Panc1 (cell line): ENCODE data around the gene DOCK1. TPM values are rescaled to one million over a fixed set of nuclear protein-coding genes. Genes with fewer than 3 reads are reported as not detected.

Experiments used
- ATAC-seq: fragments of 200-7000 bp; cut with Tn5 transposase; 2 replicates; pipeline ENCODE4 v1.9.1; 2020; ENCODE audit warnings: mild to moderate bottlenecking, moderate library complexity
- BruUV-seq: library from RNA; stranded (reverse); fragments of 400-500 nt; replicated peaks from 2 replicates; lab custom pipeline; 2021; lab: Mats Ljungman, UMichigan
- CTCF ChIA-PET: fragments of 300-600 bp; sonication (Branson Sonifier 250); formaldehyde crosslinking; loops from one replicate; lab custom pipeline; 2022; ENCODE audit warnings: antibody characterized with exemption; lab: Charles Lee
- POLR2A ChIA-PET: fragments of 300-600 bp; sonication (Branson Sonifier 250); formaldehyde crosslinking; loops from one replicate; lab custom pipeline; 2022; ENCODE audit warnings: antibody characterized with exemption; lab: Charles Lee
- DNase-seq: peaks from one replicate; pipeline ENCODE4 v3.0.0-alpha.2; 2010; ENCODE audit warnings: low read depth, low spot score
- H3K27ac ChIP-seq: 2 replicates; pipeline ENCODE4 v1.5.1; 2011; ENCODE audit warnings: mild to moderate bottlenecking, low read length, inconsistent platforms
- H3K27me3 ChIP-seq: fragments of 200-500 bp; sonication (Bioruptor generic); 2 replicates; pipeline ENCODE4 v1.6.0; 2014; ENCODE audit warnings: low read length, inconsistent platforms; ENCODE audit not compliant: control insufficient read depth, insufficient read depth
- H3K36me3 ChIP-seq: fragments of 200-500 bp; sonication (Bioruptor generic); 2 replicates; pipeline ENCODE4 v1.5.1; 2014; ENCODE audit warnings: inconsistent platforms, mild to moderate bottlenecking, low read length, moderate library complexity; ENCODE audit not compliant: control insufficient read depth, insufficient read depth
- H3K4me1 ChIP-seq: 2 replicates; pipeline ENCODE4 v1.5.1; 2011; ENCODE audit warnings: inconsistent platforms, mild to moderate bottlenecking, low read length, moderate library complexity; ENCODE audit not compliant: control insufficient read depth, insufficient read depth
- H3K4me3 ChIP-seq, 2 experiments: 2 replicates each; pipeline ENCODE4 v1.5.1; 2011 to 2012; ENCODE audit warnings: low read depth in 2 of 2, low read length in 2 of 2, mild to moderate bottlenecking in 2 of 2, inconsistent platforms in 1 of 2, moderate library complexity in 1 of 2
- H3K9me3 ChIP-seq: fragments of 200-500 bp; sonication (Bioruptor generic); 2 replicates; pipeline ENCODE4 v1.5.1; 2014; ENCODE audit warnings: low read depth, mild to moderate bottlenecking, inconsistent platforms, low read length, moderate library complexity; ENCODE audit not compliant: control insufficient read depth, insufficient read depth
- POLR2AphosphoS5 ChIP-seq: IDR thresholded peaks from 2 replicates; pipeline ENCODE4 v1.6.1; 2012; ENCODE audit warnings: mild to moderate bottlenecking, low read depth, low read length, moderate library complexity
- SIN3A ChIP-seq: IDR thresholded peaks from 2 replicates; pipeline ENCODE4 v1.6.1; 2012; ENCODE audit warnings: low read depth, mild to moderate bottlenecking, low read length, moderate library complexity, borderline replicate concordance; ENCODE audit not compliant: insufficient read depth
- TCF7L2 ChIP-seq: IDR thresholded peaks from 2 replicates; pipeline ENCODE4 v1.6.1; 2011; ENCODE audit warnings: mild to moderate bottlenecking, low read depth, low read length, inconsistent platforms
- in situ Hi-C: cut with HindIII; loops from 2 replicates; pipeline ENCODE4 v1.10.0; 2016; ENCODE audit warnings: low sequenced_read_pairs, low pct_unique_long_range_greater_than_20kb
- intact Hi-C: fragments of 100-400 bp; cut with micrococcal nuclease; formaldehyde crosslinking; loops from one replicate; pipeline ENCODE4 v1.10.0; 2022; ENCODE audit not compliant: unreplicated experiment
- total RNA-seq: library from RNA; stranded (reverse); gene quantifications from one replicate; pipeline ENCODE4 v1.2.1, GENCODE V29; 2021; ENCODE audit not compliant: unreplicated experiment
- TF ChIP-seq, protein P1 (sequence below): fragments of 450-650 bp; IDR thresholded peaks from 2 replicates; pipeline ENCODE4 v1.5.1; 2017; ENCODE audit warnings: mild to moderate bottlenecking
- TF ChIP-seq, protein P2 (sequence below), 2 experiments: IDR thresholded peaks; 2 replicates each; pipeline ENCODE4 v1.6.1; 2011 to 2012; ENCODE audit warnings: low read depth in 2 of 2, control low read depth in 1 of 2, low read length in 1 of 2, mild to moderate bottlenecking in 1 of 2, moderate library complexity in 1 of 2; ENCODE audit not compliant: insufficient read depth in 1 of 2

Gene DOCK1
- total RNA-seq, 1 experiment from 2014 or later, result 67.6 TPM

DNA sequence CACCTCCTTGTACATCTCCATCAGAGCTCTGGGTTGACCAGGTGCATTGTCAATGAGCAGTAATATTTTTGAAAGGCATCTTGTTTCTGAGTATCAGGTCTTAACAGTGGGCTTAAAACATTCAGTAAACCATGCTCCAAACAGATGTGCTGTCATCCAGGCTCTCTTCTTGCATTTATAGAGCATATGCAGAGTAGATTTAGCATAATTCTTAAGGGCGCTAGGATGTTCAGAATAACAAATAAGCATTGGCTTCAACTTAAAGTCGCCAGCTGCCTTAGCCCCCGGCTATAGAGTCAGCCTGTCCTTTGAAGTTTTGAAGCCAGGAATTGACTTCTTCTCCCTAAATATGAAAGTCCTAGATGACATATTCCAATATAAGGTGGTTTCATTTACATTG is 421.7 kb downstream of the DOCK1 start:
- no peaks in the 10 kb centered on the region for H3K9me3 ChIP-seq
- ChIA-PET CTCF (no interaction called here), POLR2A (no interaction called here)
- TF ChIP-seq POLR2AphosphoS5, result no peak
- TF ChIP-seq TCF7L2, result no peak
- TF ChIP-seq, protein P1, sequence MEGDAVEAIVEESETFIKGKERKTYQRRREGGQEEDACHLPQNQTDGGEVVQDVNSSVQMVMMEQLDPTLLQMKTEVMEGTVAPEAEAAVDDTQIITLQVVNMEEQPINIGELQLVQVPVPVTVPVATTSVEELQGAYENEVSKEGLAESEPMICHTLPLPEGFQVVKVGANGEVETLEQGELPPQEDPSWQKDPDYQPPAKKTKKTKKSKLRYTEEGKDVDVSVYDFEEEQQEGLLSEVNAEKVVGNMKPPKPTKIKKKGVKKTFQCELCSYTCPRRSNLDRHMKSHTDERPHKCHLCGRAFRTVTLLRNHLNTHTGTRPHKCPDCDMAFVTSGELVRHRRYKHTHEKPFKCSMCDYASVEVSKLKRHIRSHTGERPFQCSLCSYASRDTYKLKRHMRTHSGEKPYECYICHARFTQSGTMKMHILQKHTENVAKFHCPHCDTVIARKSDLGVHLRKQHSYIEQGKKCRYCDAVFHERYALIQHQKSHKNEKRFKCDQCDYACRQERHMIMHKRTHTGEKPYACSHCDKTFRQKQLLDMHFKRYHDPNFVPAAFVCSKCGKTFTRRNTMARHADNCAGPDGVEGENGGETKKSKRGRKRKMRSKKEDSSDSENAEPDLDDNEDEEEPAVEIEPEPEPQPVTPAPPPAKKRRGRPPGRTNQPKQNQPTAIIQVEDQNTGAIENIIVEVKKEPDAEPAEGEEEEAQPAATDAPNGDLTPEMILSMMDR, result no peak
- TF ChIP-seq, protein P2, sequence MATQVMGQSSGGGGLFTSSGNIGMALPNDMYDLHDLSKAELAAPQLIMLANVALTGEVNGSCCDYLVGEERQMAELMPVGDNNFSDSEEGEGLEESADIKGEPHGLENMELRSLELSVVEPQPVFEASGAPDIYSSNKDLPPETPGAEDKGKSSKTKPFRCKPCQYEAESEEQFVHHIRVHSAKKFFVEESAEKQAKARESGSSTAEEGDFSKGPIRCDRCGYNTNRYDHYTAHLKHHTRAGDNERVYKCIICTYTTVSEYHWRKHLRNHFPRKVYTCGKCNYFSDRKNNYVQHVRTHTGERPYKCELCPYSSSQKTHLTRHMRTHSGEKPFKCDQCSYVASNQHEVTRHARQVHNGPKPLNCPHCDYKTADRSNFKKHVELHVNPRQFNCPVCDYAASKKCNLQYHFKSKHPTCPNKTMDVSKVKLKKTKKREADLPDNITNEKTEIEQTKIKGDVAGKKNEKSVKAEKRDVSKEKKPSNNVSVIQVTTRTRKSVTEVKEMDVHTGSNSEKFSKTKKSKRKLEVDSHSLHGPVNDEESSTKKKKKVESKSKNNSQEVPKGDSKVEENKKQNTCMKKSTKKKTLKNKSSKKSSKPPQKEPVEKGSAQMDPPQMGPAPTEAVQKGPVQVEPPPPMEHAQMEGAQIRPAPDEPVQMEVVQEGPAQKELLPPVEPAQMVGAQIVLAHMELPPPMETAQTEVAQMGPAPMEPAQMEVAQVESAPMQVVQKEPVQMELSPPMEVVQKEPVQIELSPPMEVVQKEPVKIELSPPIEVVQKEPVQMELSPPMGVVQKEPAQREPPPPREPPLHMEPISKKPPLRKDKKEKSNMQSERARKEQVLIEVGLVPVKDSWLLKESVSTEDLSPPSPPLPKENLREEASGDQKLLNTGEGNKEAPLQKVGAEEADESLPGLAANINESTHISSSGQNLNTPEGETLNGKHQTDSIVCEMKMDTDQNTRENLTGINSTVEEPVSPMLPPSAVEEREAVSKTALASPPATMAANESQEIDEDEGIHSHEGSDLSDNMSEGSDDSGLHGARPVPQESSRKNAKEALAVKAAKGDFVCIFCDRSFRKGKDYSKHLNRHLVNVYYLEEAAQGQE (IDR thresholded peaks at IDR 0.05; ENCODE audit: insufficient read depth in 1 of 2, low read depth in 2 of 2, low read length in 1 of 2), result no peak
- no peak for TF ChIP-seq SIN3A
- intact Hi-C loops (no loop called here), in situ Hi-C loops (no loop called here)
- no peaks in the 10 kb centered on the region for H3K36me3 ChIP-seq
- no peaks in the 10 kb centered on the region for H3K27me3 ChIP-seq
- DNase-seq, result no peak
- no peak overlapping the region for H3K4me3 ChIP-seq
- no peak for ATAC-seq
- no TSS peak for BruUV-seq
- H3K4me1 ChIP-seq, result no peaks in the 10 kb centered on the region
- no peak overlapping the region for H3K27ac ChIP-seq

DNA sequence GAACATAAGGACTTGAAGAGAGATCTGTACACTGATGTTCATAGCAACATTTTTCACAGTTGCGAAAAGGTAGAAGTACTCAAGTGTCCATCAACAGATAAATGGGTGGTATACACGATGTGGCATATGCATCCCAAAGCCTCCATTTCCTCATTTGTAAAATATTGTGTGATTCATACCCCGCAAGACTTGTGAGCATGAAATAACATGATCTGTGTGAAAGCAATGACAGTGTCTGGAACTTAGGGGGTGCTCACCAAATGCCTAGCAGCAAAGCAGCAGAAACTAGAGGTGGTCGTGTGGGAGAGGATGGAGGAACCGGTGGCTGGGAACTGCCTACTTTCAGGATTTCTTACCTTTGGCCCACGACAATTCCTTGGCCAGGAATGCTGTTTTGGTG is 426.5 kb downstream of the DOCK1 start:
- intact Hi-C loops, result no loop called here
- H3K4me1 ChIP-seq, result no peaks in the 10 kb centered on the region
- no peaks in the 10 kb centered on the region for H3K9me3 ChIP-seq
- ATAC-seq (no peak), DNase-seq (no peak)
- ChIA-PET POLR2A (no interaction called here), CTCF (no interaction called here)
- in situ Hi-C loops, result no loop called here
- H3K27ac ChIP-seq, result no peak overlapping the region
- H3K4me3 ChIP-seq, result no peak overlapping the region
- BruUV-seq, result no TSS peak
- no peaks in the 10 kb centered on the region for H3K27me3 ChIP-seq
- TF ChIP-seq SIN3A (no peak), POLR2AphosphoS5 (no peak), TCF7L2 (no peak)
- TF ChIP-seq, protein P2 (IDR thresholded peaks at IDR 0.05; ENCODE audit: insufficient read depth in 1 of 2, low read depth in 2 of 2, low read length in 1 of 2), result no peak
- TF ChIP-seq, protein P1, result no peak
- no peaks in the 10 kb centered on the region for H3K36me3 ChIP-seq
